Measurements from ENCODE around the gene CXCL14.
A peak's percentile ranks its signal among the peaks of the same experiment; 100 is the strongest.

The CXCL14 gene

DNA sequence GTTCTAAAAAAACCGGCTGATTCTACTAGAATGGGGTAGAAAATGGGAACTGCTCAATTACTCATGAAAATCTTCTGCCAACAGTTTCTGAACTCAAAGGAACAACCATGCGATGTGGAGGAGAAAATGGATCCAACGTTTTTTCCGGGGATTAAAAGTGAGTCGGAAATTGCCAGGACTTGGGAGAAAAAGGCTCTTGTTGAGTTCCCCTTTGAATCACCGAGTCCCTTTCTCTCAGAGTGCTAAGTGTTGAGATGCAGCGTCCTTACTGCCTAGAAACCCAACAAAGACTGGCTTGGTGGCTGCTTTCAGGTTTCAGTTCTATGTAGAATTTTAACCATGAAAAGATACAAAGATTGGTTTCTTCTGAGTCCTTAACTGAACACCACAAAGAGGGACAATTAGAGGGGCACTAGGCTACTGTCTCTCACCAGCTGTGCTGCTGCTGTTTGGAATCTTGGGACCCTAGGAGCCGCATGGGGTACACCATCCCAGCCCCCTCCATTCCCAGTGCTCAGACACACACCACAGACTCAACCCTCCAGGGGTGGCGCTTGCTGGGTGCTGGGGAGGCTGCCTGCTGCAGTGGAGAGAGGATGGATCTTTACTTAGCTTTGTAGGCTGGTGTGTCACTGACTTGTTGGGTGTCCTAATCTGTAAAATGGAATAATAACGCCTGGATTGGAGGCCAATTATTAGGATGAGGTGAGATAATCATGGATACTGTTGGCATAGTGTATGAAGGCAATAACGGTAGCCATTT, 21.5 kb downstream of the CXCL14 start:
- peaks cover 0 to 7% of the 10 kb centered on the region in 2 donors for H3K27me3 ChIP-seq (ENCODE audit: control insufficient read depth in 2 of 2, insufficient read depth in 2 of 2, low read length in 2 of 2)
- no peak overlapping the region for H3K9ac ChIP-seq (ENCODE audit: low read depth in 1 of 2, low read length in 2 of 2)
- H3K4me1 ChIP-seq (ENCODE audit: control insufficient read depth in 2 of 2, insufficient read depth in 2 of 2, low read length in 2 of 2): no peaks in the 10 kb centered on the region
- H3K4me3 ChIP-seq (ENCODE audit: low read length in 2 of 2): no peak overlapping the region
- no peaks in the 10 kb centered on the region for H3K9me3 ChIP-seq (ENCODE audit: control insufficient read depth in 2 of 2, low read length in 2 of 2)
- H3K27ac ChIP-seq (ENCODE audit: low read depth in 2 of 2, low read length in 2 of 2): no peak overlapping the region
- H3K36me3 ChIP-seq (ENCODE audit: control insufficient read depth in 2 of 2, insufficient read depth in 2 of 2, low read length in 2 of 2): no peaks in the 10 kb centered on the region

DNA sequence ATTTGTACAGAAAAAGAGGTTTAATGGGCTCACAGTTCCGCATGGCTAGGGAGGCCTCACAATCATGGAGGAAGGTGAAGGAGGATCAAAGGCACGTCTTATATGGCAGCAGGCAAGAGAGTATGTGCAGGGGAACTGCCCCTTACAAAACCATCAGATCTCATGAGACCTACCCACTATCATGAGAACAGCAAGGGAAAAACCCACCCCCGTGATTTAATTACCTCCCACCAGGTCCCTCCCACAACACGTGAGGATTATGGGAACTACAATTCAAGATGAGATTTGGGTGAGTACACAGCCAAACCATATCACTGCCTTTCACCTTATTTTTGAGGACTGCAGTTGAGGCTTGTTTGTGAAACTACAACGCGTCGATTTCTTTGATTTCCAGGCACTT, 22.2 kb downstream of the CXCL14 start:
- Histone ChIP-seq H3K27ac (ENCODE audit: low read depth in 2 of 2, low read length in 2 of 2) (no peak overlapping the region), H3K4me1 (ENCODE audit: control insufficient read depth in 2 of 2, insufficient read depth in 2 of 2, low read length in 2 of 2) (no peaks in the 10 kb centered on the region), H3K4me3 (ENCODE audit: low read length in 2 of 2) (no peak overlapping the region), H3K36me3 (ENCODE audit: control insufficient read depth in 2 of 2, insufficient read depth in 2 of 2, low read length in 2 of 2) (no peaks in the 10 kb centered on the region), H3K9ac (ENCODE audit: low read depth in 1 of 2, low read length in 2 of 2) (no peak overlapping the region), H3K27me3 (ENCODE audit: control insufficient read depth in 2 of 2, insufficient read depth in 2 of 2, low read length in 2 of 2) (peaks cover 0 to 8% of the 10 kb centered on the region in 2 donors), H3K9me3 (ENCODE audit: control insufficient read depth in 2 of 2, low read length in 2 of 2) (no peaks in the 10 kb centered on the region)

DNA sequence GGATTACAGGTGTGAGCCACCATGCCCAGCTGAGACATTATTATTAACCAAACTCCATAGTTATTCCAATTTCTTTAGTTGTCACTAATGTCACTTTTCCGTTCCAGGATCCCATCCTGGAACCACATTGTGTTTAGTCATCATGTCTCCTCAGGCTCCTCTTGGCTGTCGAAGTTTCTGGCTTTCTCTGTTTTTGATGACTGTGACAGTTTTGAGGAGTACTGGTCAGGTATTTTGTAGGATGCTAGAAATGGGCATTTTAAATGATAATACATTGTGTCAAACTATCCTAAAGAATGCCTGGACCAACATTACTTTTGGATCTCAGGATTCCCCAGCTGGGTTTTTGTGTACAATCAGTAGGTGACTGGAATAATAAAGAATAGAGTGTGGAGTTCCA, 23.3 kb downstream of the CXCL14 start:
- H3K9ac ChIP-seq (ENCODE audit: low read depth in 1 of 2, low read length in 2 of 2): no peak overlapping the region
- H3K4me1 ChIP-seq (ENCODE audit: control insufficient read depth in 2 of 2, insufficient read depth in 2 of 2, low read length in 2 of 2): no peaks in the 10 kb centered on the region
- H3K36me3 ChIP-seq (ENCODE audit: control insufficient read depth in 2 of 2, insufficient read depth in 2 of 2, low read length in 2 of 2): no peaks in the 10 kb centered on the region
- H3K4me3 ChIP-seq (ENCODE audit: low read length in 2 of 2): no peak overlapping the region
- no peak overlapping the region for H3K27ac ChIP-seq (ENCODE audit: low read depth in 2 of 2, low read length in 2 of 2)
- H3K27me3 ChIP-seq (ENCODE audit: control insufficient read depth in 2 of 2, insufficient read depth in 2 of 2, low read length in 2 of 2): peaks cover 5 to 12% of the 10 kb centered on the region in 2 donors
- no peaks in the 10 kb centered on the region for H3K9me3 ChIP-seq (ENCODE audit: control insufficient read depth in 2 of 2, low read length in 2 of 2)

- Histone ChIP-seq H3K9ac (ENCODE audit: low read depth in 1 of 2, low read length in 2 of 2) (no peak overlapping the region), H3K9me3 (ENCODE audit: control insufficient read depth in 2 of 2, low read length in 2 of 2) (no peaks in the 10 kb centered on the region), H3K27ac (ENCODE audit: low read depth in 2 of 2, low read length in 2 of 2) (no peak overlapping the region), H3K27me3 (ENCODE audit: control insufficient read depth in 2 of 2, insufficient read depth in 2 of 2, low read length in 2 of 2) (peaks cover 7 to 23% of the 10 kb centered on the region in 2 donors), H3K4me3 (ENCODE audit: low read length in 2 of 2) (peak overlapping the region; percentile 39 to 53), H3K4me1 (ENCODE audit: control insufficient read depth in 2 of 2, insufficient read depth in 2 of 2, low read length in 2 of 2) (no peaks in the 10 kb centered on the region), H3K36me3 (ENCODE audit: control insufficient read depth in 2 of 2, insufficient read depth in 2 of 2, low read length in 2 of 2) (no peaks in the 10 kb centered on the region)
Measured at GRCh38 chr5:135553688-135554462, 24.9 kb downstream of the CXCL14 start.

DNA sequence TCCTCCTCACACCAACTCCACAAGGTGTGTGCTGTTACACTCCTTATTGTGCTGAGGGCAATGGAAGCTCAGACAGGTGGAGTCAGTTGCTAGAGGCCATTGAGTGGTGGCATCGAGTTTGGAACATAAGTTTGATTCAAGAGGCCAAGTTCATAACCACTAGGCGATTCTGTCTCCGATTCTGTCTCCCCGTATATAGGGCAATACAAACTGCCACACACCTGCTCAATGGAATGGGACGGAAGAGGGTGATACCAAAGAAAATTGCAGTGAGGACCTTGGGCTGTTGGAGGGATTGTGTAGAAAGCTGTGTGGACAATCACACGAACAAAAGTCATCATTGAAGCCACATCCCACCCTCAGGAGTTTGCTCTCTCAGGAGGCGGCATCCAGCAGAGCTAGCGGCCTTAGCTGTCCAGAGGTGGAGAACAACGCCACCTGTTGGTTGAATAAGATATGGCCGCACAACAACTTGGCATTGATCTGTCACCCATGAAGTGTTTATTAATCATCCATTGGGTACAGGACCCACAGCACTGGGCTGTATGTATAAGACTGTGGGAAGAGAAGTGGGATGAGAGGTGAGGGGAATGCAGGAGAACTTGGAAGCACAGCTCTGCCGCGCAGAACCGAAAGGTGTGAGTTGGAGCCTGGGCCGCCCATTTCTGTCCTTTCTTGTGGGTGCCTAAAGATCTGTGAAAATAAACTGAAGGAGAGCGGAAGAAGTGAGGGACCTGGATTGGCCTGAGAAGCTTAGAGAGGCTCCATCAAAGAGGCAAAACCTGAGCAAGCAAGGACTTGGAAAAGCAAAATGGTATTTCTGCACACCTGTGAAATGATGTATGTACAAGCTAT, 27.0 kb downstream of the CXCL14 start:
- Histone ChIP-seq H3K9ac (ENCODE audit: low read depth in 1 of 2, low read length in 2 of 2) (no peak overlapping the region), H3K27ac (ENCODE audit: low read depth in 2 of 2, low read length in 2 of 2) (no peak overlapping the region), H3K27me3 (ENCODE audit: control insufficient read depth in 2 of 2, insufficient read depth in 2 of 2, low read length in 2 of 2) (peaks cover 27 to 39% of the 10 kb centered on the region in 2 donors), H3K4me3 (ENCODE audit: low read length in 2 of 2) (no peak overlapping the region), H3K4me1 (ENCODE audit: control insufficient read depth in 2 of 2, insufficient read depth in 2 of 2, low read length in 2 of 2) (no peaks in the 10 kb centered on the region), H3K36me3 (ENCODE audit: control insufficient read depth in 2 of 2, insufficient read depth in 2 of 2, low read length in 2 of 2) (no peaks in the 10 kb centered on the region), H3K9me3 (ENCODE audit: control insufficient read depth in 2 of 2, low read length in 2 of 2) (no peaks in the 10 kb centered on the region)

DNA sequence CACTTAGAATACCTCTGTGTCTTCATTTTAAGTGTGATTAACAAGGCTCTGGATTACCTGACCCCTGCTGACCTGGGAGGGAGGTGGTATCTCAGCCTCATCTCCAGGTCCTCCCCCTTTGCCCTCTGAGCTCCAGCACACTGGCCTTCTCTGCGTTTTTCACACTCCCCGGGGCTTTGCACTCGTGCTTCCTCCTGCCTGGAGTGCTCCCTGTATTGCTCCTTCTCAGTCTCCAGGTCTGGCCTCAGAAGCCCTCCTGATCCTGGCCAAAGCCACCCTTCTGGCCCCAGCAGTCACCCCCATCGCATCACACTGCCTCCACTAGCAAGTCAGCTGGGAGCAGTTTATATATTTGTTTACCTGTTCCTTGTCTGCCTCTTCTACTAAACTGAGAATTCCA, 29.4 kb downstream of the CXCL14 start:
- H3K4me3 ChIP-seq (ENCODE audit: low read length in 2 of 2): no peak overlapping the region
- no peaks in the 10 kb centered on the region for H3K4me1 ChIP-seq (ENCODE audit: control insufficient read depth in 2 of 2, insufficient read depth in 2 of 2, low read length in 2 of 2)
- H3K27me3 ChIP-seq (ENCODE audit: control insufficient read depth in 2 of 2, insufficient read depth in 2 of 2, low read length in 2 of 2): peaks cover 50 to 52% of the 10 kb centered on the region in 2 donors
- H3K9me3 ChIP-seq (ENCODE audit: control insufficient read depth in 2 of 2, low read length in 2 of 2): no peaks in the 10 kb centered on the region
- H3K27ac ChIP-seq (ENCODE audit: low read depth in 2 of 2, low read length in 2 of 2): no peak overlapping the region
- no peak overlapping the region for H3K9ac ChIP-seq (ENCODE audit: low read depth in 1 of 2, low read length in 2 of 2)
- no peaks in the 10 kb centered on the region for H3K36me3 ChIP-seq (ENCODE audit: control insufficient read depth in 2 of 2, insufficient read depth in 2 of 2, low read length in 2 of 2)

DNA sequence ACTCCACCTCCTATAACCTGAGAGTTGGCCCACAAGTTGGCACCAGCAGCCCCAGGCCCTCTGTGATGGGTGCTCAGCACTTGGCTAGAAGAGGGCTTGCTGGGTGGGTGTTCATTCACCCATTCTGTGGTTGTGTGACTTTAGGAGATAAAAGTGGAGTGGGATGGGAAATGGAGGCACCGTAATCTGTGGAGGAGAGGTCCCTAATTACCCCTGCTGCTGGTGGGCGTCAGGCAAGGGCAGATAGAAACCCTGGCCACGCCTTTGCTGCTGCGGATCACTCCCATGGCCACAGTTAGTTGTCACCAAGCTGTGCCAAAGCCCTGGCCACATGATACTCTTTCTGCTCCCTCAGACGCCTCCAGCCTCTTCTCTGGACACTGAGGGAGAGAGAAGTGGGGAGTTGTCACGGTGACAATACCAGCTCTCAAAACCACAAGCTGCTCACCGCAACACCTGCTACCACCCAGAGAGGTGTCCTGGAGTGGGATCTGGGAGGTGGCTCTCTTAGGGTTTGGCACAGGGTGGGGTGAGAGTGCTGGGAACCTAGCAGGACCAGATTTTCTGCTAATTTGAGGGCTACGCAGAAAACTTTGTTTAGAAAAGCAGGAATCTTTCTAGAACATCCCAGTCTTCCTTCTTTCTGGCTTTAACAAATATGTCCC, 31.1 kb downstream of the CXCL14 start:
- Histone ChIP-seq H3K36me3 (ENCODE audit: control insufficient read depth in 2 of 2, insufficient read depth in 2 of 2, low read length in 2 of 2) (no peaks in the 10 kb centered on the region), H3K27me3 (ENCODE audit: control insufficient read depth in 2 of 2, insufficient read depth in 2 of 2, low read length in 2 of 2) (peaks cover 58 to 59% of the 10 kb centered on the region in 2 donors), H3K9ac (ENCODE audit: low read depth in 1 of 2, low read length in 2 of 2) (no peak overlapping the region), H3K4me1 (ENCODE audit: control insufficient read depth in 2 of 2, insufficient read depth in 2 of 2, low read length in 2 of 2) (peaks cover 2 to 3% of the 10 kb centered on the region in 2 donors), H3K9me3 (ENCODE audit: control insufficient read depth in 2 of 2, low read length in 2 of 2) (no peaks in the 10 kb centered on the region), H3K4me3 (ENCODE audit: low read length in 2 of 2) (no peak overlapping the region), H3K27ac (ENCODE audit: low read depth in 2 of 2, low read length in 2 of 2) (no peak overlapping the region)

GRCh38 chr5:135546912-135547311, 31.9 kb downstream of the CXCL14 start:
- H3K9me3 ChIP-seq (ENCODE audit: control insufficient read depth in 2 of 2, low read length in 2 of 2): no peaks in the 10 kb centered on the region
- peaks cover 2 to 3% of the 10 kb centered on the region in 2 donors for H3K4me1 ChIP-seq (ENCODE audit: control insufficient read depth in 2 of 2, insufficient read depth in 2 of 2, low read length in 2 of 2)
- H3K27ac ChIP-seq (ENCODE audit: low read depth in 2 of 2, low read length in 2 of 2): no peak overlapping the region
- no peaks in the 10 kb centered on the region for H3K36me3 ChIP-seq (ENCODE audit: control insufficient read depth in 2 of 2, insufficient read depth in 2 of 2, low read length in 2 of 2)
- H3K27me3 ChIP-seq (ENCODE audit: control insufficient read depth in 2 of 2, insufficient read depth in 2 of 2, low read length in 2 of 2): peaks cover 63 to 65% of the 10 kb centered on the region in 2 donors
- no peak overlapping the region for H3K9ac ChIP-seq (ENCODE audit: low read depth in 1 of 2, low read length in 2 of 2)
- H3K4me3 ChIP-seq (ENCODE audit: low read length in 2 of 2): no peak overlapping the region

DNA sequence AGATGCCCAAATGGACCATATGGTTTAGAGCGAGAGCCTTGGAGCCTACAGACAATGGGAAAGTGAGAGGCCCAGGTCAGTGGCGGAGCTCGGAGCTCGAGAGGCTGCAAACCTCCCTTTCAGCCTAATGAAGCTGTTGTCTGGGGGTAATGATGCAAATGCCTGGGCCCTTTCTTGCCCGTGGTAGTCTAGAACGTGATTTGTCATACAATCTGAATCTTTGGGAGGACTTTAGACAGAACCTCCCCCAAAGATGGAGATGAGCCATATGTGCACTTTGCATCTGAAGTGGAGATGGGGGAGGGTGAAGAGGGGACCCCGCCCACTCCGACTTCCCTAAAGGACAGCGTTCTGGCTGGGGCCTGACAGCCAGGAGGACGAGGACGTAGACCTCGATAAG, 32.7 kb downstream of the CXCL14 start:
- Histone ChIP-seq H3K9me3 (ENCODE audit: control insufficient read depth in 2 of 2, low read length in 2 of 2) (no peaks in the 10 kb centered on the region), H3K36me3 (ENCODE audit: control insufficient read depth in 2 of 2, insufficient read depth in 2 of 2, low read length in 2 of 2) (no peaks in the 10 kb centered on the region), H3K4me1 (ENCODE audit: control insufficient read depth in 2 of 2, insufficient read depth in 2 of 2, low read length in 2 of 2) (peaks cover 2 to 3% of the 10 kb centered on the region in 2 donors), H3K4me3 (ENCODE audit: low read length in 2 of 2) (no peak overlapping the region), H3K27ac (ENCODE audit: low read depth in 2 of 2, low read length in 2 of 2) (no peak overlapping the region), H3K9ac (ENCODE audit: low read depth in 1 of 2, low read length in 2 of 2) (no peak overlapping the region), H3K27me3 (ENCODE audit: control insufficient read depth in 2 of 2, insufficient read depth in 2 of 2, low read length in 2 of 2) (peaks cover 67 to 71% of the 10 kb centered on the region in 2 donors)
